CD4-positive, alpha-beta T cell treated with Interleukin-15 for 1 hour (primary cell): ENCODE measurements around the gene ALKBH5.

Experiments
- DNase-seq: peaks from one replicate; pipeline ENCODE4 v3.0.0-alpha.2; 2020

The ALKBH5 gene

DNA sequence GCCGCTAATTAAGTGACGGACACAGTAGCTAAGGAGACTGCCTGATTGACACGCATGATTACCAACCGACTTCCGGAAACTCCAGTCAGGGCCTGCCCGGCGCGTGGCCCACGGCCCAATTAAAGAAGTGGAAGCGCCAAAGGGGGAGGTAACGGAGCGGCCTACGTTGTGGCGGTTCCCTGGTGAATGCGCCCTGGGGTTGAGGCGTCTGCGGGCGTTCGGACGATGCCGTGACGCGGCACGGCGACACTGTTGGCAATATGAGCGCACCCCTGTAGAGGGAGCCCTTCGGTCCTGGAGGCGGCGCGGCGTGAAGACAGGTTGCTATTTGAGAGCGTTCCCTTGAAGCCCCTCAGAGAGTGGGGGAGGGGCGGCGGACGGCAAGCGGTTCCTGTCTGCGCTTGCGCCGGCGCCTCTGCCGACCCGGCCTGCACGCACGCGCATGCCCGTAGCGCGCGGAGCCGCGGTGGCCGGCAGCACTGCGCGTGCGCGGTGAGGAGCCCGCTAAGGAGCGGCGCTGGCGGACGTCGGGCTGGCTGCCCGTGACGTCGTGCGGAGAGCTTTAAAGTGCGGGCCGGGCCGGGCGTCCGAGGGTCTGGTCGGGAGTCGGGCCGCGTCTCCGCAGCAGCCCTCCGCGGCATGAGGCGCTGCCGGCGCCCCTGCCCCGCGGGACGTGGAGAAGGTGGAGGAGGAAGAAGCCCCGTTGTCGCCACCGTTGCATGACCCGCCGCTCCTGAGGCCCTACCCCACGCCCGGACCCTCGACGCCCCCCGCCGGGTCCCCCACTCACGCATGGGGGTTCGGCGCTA, at the start of gene ALKBH5:
Gene ALKBH5 (plus strand): TSS at position 495 of the 809 bp plus-strand sequence. CDS start 416 bp downstream, outside the sequence.
- peak; percentile 99 for DNase-seq

DNA sequence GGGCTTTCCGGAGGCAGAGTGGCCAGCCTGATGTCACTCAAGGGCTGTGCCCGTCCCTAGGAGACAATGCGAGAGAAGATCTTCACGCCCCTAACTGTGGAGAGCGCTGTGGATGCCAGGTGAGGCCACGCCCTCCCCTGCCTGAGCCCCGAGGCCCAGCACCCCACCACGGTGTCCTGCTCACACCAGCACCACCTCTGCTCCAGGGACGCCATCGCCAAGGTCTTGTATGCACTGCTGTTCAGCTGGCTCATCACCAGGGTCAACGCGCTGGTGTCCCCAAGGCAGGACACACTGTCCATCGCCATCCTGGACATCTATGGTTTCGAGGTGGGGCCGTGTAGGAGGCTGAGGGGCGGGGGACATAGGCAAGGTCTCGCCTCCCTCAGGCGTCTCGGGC, 47.3 kb upstream of the ALKBH5 start:
- no peak for DNase-seq

- no peak for DNase-seq
These were observed 45.4 kb upstream of the ALKBH5 start for GRCh38 chr17:18138065-18138749.

DNA sequence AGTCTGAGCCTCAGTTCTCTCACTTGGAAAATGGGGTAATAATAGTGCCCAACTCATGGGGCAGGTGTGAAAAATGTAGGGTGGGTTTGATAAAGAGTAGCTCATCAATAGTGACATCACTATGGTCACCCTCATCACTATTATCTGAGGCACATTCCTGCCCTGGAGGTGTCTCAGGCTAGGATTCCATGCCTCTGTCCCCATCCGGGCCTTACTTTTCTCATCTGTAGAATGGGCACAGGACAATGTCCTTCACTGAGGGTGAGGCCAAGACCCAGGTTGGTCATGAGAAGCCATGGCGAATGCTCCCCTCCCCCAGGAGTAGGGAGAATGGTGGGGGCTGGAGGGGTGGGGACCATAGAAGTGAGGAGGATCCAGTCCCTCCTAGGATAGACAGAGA, 44.5 kb upstream of the ALKBH5 start:
- no peak for DNase-seq

DNA sequence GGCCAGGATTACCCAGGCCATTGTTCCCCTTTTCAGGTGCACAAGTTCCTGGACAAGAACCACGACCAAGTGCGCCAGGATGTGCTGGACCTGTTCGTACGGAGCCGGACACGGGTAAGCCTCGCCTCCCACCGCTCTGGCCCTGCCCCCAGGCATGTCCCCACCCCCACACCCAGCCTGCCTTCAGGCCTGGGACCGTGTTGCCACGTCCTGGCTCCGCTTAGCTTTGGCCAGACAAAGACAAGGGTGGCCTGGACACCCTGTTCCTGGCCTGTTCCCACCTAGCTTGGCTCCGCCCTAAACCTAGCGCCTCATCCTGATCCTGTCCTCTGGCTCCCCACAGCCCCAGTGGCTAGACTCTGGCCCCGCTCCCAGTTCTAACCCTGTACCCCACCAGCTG, 44.1 kb upstream of the ALKBH5 start:
- no peak for DNase-seq

DNA sequence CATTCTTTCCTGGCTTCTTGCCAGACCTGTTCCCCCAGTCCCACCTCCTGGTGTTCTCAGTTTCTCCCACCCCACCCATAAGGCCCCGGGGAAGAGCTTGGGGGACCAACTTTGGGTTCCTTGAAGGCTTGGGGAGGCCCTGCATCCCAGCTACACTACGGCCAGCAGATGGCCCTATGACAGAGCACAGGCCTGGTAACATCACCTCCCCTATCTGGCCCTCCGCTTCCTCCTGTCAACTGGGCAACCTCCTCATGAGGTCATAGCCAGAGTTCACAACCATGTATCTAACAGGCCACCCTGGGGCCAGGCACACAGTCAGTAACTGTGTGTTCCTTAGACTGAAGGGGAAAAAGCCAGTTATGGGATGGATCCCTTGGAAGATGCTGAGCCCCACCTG, 43.7 kb upstream of the ALKBH5 start:
- no peak for DNase-seq

GRCh38 chr17:18140648-18141047, 43.0 kb upstream of the ALKBH5 start:
- no peak for DNase-seq

GRCh38 chr17:18141210-18141803, 42.3 kb upstream of the ALKBH5 start:
- peak; percentile 32 for DNase-seq

GRCh38 chr17:18142417-18142816, 41.2 kb upstream of the ALKBH5 start:
- DNase-seq, result no peak

DNA sequence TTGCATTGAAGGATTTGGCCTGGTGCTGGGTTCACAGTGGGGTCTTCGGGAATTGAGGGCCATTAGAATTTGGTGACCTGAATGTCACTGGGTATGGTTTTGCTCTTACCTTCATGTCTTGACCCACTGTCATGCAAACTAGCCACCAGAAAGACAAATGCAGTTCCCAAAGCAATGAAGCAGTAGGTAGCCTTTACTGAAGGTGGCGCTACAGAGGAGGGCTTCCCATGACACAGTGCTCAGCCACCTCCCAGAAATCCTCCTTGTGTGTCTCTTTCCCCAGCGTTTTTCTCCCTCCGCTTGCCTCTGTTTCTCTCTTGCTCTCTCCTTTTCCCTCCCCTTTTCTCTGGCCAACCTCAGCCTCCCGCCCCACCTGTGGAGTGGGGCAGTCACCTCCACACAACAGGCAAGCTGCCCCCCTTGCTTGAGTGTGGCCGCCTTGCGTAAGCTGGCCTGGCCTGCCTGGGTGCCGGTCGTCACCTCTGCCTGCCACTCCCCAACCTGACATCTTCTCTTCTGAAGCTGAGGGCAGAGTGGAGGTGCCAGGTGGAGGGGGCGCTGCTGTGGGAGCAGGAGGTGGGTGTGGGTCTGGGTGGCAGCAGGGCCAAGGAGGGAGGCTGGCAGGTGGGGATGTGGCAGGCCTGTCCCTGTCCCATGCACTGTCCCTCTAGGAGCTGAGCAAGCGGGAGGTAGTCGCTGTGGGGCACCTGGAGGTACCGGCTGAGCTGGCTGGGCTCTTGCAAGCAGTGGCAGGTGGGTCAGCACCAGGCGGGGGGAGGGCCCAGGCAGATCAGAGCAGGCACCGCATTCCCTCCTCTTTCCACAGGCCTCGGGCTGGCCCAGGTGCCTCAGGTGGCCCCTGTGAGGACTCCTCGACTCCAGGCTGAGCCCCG, 40.3 kb upstream of the ALKBH5 start:
- DNase-seq, result no peak

GRCh38 chr17:18144261-18144660, 39.4 kb upstream of the ALKBH5 start:
- no peak for DNase-seq

GRCh38 chr17:18144855-18145254, 38.8 kb upstream of the ALKBH5 start:
- no peak for DNase-seq

DNA sequence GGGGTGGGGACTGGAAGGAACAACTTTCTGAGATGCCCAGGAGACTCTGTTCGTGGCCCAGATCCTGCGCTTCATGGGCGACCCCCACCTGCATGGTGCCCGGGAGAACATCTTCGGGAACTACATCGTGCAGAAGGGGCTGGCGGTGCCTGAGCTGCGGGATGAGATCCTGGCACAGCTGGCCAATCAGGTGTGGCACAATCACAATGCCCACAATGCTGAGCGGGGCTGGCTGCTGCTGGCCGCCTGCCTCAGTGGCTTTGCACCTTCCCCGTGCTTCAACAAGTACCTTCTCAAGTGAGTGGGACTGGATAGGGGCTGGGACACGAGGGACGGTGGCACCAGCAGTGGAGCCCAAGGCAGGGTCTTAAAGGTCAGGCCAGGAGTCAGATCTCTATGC, 37.8 kb upstream of the ALKBH5 start:
- no peak for DNase-seq

DNA sequence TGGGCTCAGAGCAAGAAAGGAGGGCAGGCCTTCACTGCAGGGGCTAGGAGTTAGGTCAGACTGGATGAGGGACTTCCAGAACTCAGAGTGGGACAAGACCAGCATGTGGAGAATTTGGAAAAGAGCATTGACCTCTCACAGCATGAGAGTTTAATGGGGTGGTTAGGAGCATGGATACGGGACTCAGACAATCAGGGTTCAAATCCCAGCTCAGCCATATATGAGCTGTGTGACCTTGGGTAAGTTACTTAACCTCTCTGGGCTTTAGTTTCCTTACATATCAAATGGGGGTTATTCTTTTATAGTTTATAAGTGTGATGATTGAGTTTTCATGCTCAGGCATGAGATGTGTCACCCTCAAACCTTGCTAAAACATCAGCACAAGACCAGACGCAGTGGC, 37.4 kb upstream of the ALKBH5 start:
- DNase-seq, result no peak

- DNase-seq, result no peak
These were observed 36.6 kb upstream of the ALKBH5 start for GRCh38 chr17:18146980-18147379.

- no peak for DNase-seq
These were observed 35.0 kb upstream of the ALKBH5 start for GRCh38 chr17:18148586-18148985.

DNA sequence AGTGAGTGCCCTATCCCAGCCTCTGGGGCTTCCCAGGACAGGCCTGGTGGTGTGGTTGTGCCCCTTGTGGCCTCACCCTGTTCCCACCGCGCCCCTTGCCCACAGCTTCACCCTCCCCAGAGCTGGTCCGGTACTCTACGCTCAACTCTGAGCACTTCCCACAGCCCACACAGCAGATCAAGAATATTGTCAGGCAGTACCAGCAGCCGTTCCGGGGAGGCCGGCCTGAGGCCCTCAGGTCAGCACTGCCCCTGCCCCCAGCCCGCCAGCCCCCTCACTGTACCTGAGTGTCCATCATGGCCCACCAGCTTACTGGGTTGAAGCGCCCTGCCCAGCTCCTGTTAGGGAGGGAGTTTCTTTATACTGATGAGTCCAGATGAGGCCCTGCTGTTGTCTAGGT, 32.3 kb upstream of the ALKBH5 start:
- DNase-seq, result no peak

DNA sequence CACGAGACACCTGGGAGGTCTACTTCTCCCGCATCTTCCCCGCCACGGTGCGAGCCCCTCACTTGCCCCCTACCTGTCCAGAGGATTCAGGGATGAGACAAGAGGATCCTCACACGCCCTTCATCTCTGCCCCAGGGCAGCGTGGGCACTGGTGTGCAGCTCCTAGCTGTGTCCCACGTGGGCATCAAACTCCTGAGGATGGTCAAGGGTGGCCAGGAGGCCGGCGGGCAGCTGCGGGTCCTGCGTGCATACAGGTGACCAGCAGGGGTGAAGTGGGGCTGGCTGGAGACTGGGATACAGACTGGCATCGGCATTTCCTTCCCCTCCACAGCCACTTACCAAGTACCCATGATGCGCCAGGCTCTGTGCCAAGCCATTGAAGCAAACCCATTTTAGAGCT, 28.4 kb upstream of the ALKBH5 start:
- no peak for DNase-seq

- DNase-seq, result no peak
These were observed 27.3 kb upstream of the ALKBH5 start for GRCh38 chr17:18156171-18156975.

DNA sequence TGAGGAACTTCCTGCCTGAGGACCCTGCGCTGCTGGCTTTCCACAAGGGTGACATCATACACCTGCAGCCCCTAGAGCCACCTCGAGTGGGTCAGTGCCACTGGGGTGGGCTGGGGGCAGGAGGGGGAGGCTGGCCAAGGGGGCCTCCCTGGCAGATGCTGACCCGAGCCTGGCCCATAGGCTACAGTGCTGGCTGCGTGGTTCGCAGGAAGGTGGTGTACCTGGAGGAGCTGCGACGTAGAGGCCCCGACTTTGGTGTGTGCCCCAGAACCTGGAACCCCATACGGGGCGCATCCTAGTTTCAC, 26.7 kb upstream of the ALKBH5 start:
- no peak for DNase-seq

- DNase-seq, result no peak
These were observed 26.2 kb upstream of the ALKBH5 start for GRCh38 chr17:18157354-18157985.
